A673 (cell line): ENCODE results near the gene C3.

ENCODE experiments used
- CTCF ChIP-seq: fragments of 300-800, 200-600 bp; sonication (generic); conservative IDR thresholded peaks from 2 replicates; pipeline ENCODE4 v1.5.1; 2017; ENCODE audit warnings: low read depth, mild to moderate bottlenecking, antibody characterized with exemption, low read length, moderate library complexity, mixed read lengths
- EZH2 ChIP-seq: fragments of 200-600 bp; sonication (generic); IDR thresholded peaks from 2 replicates; pipeline ENCODE4 v1.6.1; 2017; ENCODE audit warnings: borderline replicate concordance, low read depth, mild to moderate bottlenecking, mixed read lengths, antibody characterized with exemption, low read length; ENCODE audit not compliant: poor library complexity, severe bottlenecking

DNA sequence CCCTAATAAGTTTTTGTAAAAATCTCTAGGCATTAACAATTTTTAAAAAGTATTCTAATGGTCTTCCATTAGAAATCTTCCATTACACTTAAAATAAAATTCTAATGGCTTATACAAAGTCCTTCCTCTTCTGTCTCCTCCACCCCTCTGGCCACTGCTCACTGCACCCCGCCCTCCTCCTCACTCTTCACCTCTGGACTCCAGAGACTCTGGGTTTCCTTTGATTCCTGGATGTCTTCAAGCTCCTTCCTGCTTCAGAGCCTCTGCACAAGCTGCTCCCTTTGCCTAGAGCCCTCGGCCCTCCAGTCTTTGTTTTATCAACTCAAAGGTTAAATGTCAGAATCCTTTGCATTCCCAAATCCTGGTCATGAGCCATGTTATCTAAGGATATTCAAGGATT is 71.3 kb downstream of the C3 start:
- TF ChIP-seq CTCF (no peak), EZH2 (no peak)
